ENCODE measurements around the gene CRAT. TPM values are rescaled to one million over a fixed set of nuclear protein-coding genes. Genes with fewer than 3 reads are reported as not detected.

CRAT gene
- total RNA-seq, 1 experiment from 2014 or later, result 16.1 TPM

DNA sequence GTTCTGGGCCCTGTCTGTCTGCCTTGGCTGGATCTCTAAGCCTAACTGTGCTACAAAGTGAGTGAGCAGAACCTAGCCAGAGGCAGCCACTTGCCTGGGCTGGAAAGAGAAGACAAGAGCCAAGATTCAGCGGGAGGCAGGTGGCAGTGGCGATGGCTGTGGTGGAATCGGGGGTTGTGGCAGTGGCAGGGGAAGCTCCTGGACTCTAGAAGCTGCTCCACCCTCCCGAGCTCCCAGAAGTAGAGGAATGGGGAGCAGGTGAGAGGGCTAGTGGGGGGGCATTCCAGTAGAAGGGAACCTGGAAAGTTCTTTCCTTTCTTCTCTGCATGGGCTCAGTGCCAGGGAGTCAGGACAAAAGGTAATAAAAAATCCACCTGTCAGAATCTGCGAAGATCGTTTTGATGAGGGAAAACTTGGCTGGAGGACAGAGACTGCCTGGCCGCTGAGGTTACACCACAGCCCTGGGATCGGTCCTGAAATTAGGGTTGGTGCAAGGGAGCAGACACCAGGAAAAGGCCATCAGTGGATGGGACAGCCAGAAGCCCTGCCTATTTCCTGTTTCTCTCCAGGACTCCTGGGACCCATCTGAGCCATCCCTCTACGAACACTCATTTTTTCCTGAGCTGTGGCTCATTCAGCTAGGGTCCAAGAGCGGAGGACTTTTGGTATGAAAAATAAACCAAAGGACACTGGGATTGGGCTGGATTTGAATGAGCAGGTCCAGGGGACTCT is 1.6 kb downstream of the CRAT start:
- no peak overlapping the region for H3K9ac ChIP-seq (ENCODE audit: low read length)
- H3F3A ChIP-seq (ENCODE audit: low read length, unreplicated experiment), result no peaks in the 10 kb centered on the region
- CTCF ChIA-PET, result no interaction called here
- no peak overlapping the region for H3K4me3 ChIP-seq (ENCODE audit: low read length)
- no peak overlapping the region for H3K27ac ChIP-seq (ENCODE audit: low read length)
- peaks cover 26% of the 10 kb centered on the region for H3K79me2 ChIP-seq (ENCODE audit: low read length)
- no peaks in the 10 kb centered on the region for H3K27me3 ChIP-seq (ENCODE audit: low read length)
- intact Hi-C loops (cut with micrococcal nuclease), result no loop called here
- TF ChIP-seq EZH2 (IDR thresholded peaks at IDR 0.05; ENCODE audit: low read length, unreplicated experiment), result no peak
- TF ChIP-seq EZH2phosphoT487 (IDR thresholded peaks at IDR 0.05; ENCODE audit: borderline replicate concordance, low read length), result no peak
- TF ChIP-seq, protein P1, sequence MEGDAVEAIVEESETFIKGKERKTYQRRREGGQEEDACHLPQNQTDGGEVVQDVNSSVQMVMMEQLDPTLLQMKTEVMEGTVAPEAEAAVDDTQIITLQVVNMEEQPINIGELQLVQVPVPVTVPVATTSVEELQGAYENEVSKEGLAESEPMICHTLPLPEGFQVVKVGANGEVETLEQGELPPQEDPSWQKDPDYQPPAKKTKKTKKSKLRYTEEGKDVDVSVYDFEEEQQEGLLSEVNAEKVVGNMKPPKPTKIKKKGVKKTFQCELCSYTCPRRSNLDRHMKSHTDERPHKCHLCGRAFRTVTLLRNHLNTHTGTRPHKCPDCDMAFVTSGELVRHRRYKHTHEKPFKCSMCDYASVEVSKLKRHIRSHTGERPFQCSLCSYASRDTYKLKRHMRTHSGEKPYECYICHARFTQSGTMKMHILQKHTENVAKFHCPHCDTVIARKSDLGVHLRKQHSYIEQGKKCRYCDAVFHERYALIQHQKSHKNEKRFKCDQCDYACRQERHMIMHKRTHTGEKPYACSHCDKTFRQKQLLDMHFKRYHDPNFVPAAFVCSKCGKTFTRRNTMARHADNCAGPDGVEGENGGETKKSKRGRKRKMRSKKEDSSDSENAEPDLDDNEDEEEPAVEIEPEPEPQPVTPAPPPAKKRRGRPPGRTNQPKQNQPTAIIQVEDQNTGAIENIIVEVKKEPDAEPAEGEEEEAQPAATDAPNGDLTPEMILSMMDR (conservative IDR thresholded peaks at IDR 0.05; ENCODE audit: low read depth, low read length), result no peak
- H3K4me2 ChIP-seq (ENCODE audit: low read length), result peak overlapping the region; percentile 91; the same call in 1 of the 2 replicates
- ATAC-seq (no peak), DNase-seq (peak; percentile 32)
- POLR2A ChIA-PET (ENCODE audit: unreplicated experiment), result no interaction called here
- no peaks in the 10 kb centered on the region for H4K20me1 ChIP-seq (ENCODE audit: low read length)
- H3K36me3 ChIP-seq (ENCODE audit: low read depth, low read length), result no peaks in the 10 kb centered on the region
- no peak overlapping the region for H2AFZ ChIP-seq (ENCODE audit: low read length)
- TSS peak; percentile 39 for BruUV-seq (replicated peaks)
- peaks cover 12% of the 10 kb centered on the region for H3K4me1 ChIP-seq (ENCODE audit: insufficient read depth, low read length)
- H3K9me2 ChIP-seq (replicated peaks; ENCODE audit: low read length), result no peaks in the 10 kb centered on the region
- H3K9me3 ChIP-seq (ENCODE audit: low read length), result no peaks in the 10 kb centered on the region

DNA sequence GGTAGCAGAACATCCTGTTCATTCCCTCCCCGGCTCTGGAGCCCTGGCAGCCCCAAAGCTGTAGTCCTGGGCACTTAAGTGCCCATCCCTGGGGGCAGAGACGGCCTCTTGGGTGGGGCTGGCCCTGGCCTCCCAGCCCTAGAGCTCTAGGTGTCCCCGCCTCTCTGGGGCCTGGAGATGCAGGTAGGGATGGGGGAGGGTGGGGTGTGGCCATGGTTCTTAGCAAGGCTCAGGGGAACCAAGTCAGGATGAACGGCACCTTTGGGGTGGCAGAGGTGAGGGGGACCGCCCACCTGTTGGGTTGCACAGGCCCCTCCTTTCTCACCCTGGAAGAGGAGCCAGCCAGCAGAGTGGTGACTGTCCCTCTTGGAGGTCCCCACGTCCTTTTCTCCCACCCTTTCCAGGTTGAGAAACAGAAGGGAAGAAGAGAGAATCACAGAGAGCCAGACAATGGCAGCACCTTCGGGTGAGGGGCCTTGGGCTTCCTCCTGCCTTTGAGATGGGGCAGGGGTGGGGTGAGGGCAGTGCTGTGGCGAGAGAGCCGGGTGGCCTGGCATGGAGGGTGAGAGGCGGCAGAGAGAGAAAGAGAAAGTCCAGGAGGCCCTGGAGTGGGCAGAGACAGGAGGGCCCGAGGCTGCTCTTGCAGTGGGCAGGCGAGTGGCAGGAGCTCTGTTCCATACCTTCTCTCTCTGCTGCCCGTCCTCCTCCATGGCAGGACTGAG is 2.3 kb downstream of the CRAT start:
- no peaks in the 10 kb centered on the region for H3F3A ChIP-seq (ENCODE audit: low read length, unreplicated experiment)
- H3K27me3 ChIP-seq (ENCODE audit: low read length), result no peaks in the 10 kb centered on the region
- ChIA-PET CTCF (no interaction called here), POLR2A (ENCODE audit: unreplicated experiment) (no interaction called here)
- no TSS peak for BruUV-seq (replicated peaks)
- intact Hi-C loops (cut with micrococcal nuclease), result no loop called here
- H3K9me3 ChIP-seq (ENCODE audit: low read length), result no peaks in the 10 kb centered on the region
- H3K9me2 ChIP-seq (replicated peaks; ENCODE audit: low read length), result no peaks in the 10 kb centered on the region
- no peak for TF ChIP-seq EZH2phosphoT487 (IDR thresholded peaks at IDR 0.05; ENCODE audit: borderline replicate concordance, low read length)
- no peak for TF ChIP-seq EZH2 (IDR thresholded peaks at IDR 0.05; ENCODE audit: low read length, unreplicated experiment)
- TF ChIP-seq, protein P1 (conservative IDR thresholded peaks at IDR 0.05; ENCODE audit: low read depth, low read length), result no peak
- DNase-seq (no peak), ATAC-seq (no peak)
- no peak overlapping the region for H3K4me2 ChIP-seq (ENCODE audit: low read length)
- H3K4me1 ChIP-seq (ENCODE audit: insufficient read depth, low read length), result peaks cover 12% of the 10 kb centered on the region
- no peak overlapping the region for H3K4me3 ChIP-seq (ENCODE audit: low read length)
- H3K79me2 ChIP-seq (ENCODE audit: low read length), result peaks cover 19% of the 10 kb centered on the region
- no peak overlapping the region for H3K9ac ChIP-seq (ENCODE audit: low read length)
- no peak overlapping the region for H3K27ac ChIP-seq (ENCODE audit: low read length)
- H2AFZ ChIP-seq (ENCODE audit: low read length), result no peak overlapping the region
- H3K36me3 ChIP-seq (ENCODE audit: low read depth, low read length), result no peaks in the 10 kb centered on the region
- no peaks in the 10 kb centered on the region for H4K20me1 ChIP-seq (ENCODE audit: low read length)

DNA sequence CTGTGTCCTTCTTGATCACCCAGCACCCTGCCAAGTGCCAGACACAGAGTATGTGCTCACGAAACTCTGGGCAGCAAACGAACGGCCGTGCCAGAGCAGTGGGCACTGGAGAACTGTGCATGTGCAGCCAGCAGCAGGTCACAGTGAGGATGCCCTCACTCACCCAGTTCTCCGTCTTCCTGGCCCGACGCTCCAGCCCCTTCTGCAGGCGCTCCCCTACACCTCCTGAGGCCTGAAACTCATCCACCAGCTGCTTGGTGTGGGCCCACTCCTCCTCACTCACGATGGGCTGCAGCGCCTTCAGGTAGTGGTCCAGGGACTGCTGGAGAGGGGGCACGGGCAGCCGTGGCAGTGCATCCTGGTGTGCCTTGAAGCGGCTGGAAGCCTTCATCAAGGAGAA is 2.9 kb downstream of the CRAT start:
- H3K27ac ChIP-seq (ENCODE audit: low read length), result no peak overlapping the region
- no peaks in the 10 kb centered on the region for H3K36me3 ChIP-seq (ENCODE audit: low read depth, low read length)
- H3K9me3 ChIP-seq (ENCODE audit: low read length), result no peaks in the 10 kb centered on the region
- no peaks in the 10 kb centered on the region for H3K27me3 ChIP-seq (ENCODE audit: low read length)
- TF ChIP-seq EZH2 (IDR thresholded peaks at IDR 0.05; ENCODE audit: low read length, unreplicated experiment) (no peak), EZH2phosphoT487 (IDR thresholded peaks at IDR 0.05; ENCODE audit: borderline replicate concordance, low read length) (no peak)
- TF ChIP-seq, protein P1 (conservative IDR thresholded peaks at IDR 0.05; ENCODE audit: low read depth, low read length), result no peak
- H3K4me2 ChIP-seq (ENCODE audit: low read length), result no peak overlapping the region
- peaks cover 13% of the 10 kb centered on the region for H3K79me2 ChIP-seq (ENCODE audit: low read length)
- DNase-seq (no peak), ATAC-seq (no peak)
- ChIA-PET CTCF (no interaction called here), POLR2A (ENCODE audit: unreplicated experiment) (no interaction called here)
- H3K9me2 ChIP-seq (replicated peaks; ENCODE audit: low read length), result no peaks in the 10 kb centered on the region
- peaks cover 12% of the 10 kb centered on the region for H3K4me1 ChIP-seq (ENCODE audit: insufficient read depth, low read length)
- H3F3A ChIP-seq (ENCODE audit: low read length, unreplicated experiment), result no peaks in the 10 kb centered on the region
- no peak overlapping the region for H3K9ac ChIP-seq (ENCODE audit: low read length)
- no peaks in the 10 kb centered on the region for H4K20me1 ChIP-seq (ENCODE audit: low read length)
- no peak overlapping the region for H2AFZ ChIP-seq (ENCODE audit: low read length)
- intact Hi-C loops (cut with micrococcal nuclease), result no loop called here
- H3K4me3 ChIP-seq (ENCODE audit: low read length), result no peak overlapping the region
- BruUV-seq (replicated peaks), result no TSS peak
